Right atrium auricular region (tissue), 2 donors: ENCODE results near the gene PAX7. TPM values are rescaled to one million over a fixed set of nuclear protein-coding genes. Genes with fewer than 3 reads are reported as not detected.

Source experiments
- DNase-seq: peaks from one replicate; pipeline ENCODE4 v3.0.0-alpha.2; 2019; ENCODE audit warnings: low spot score
- H3K27ac ChIP-seq, 2 donors: fragments of 200-600 bp; sonication (generic); 1 replicate in 1 of 2; 2 replicates in 1 of 2; pipeline ENCODE4 v1.5.1; 2016 to 2019
- H3K27me3 ChIP-seq, 2 donors: fragments of 200-600 bp; sonication (generic); one replicate each; pipeline versions ENCODE4 v1.5.1 to v1.6.0; 2017 to 2019
- H3K36me3 ChIP-seq: fragments of 200-600 bp; sonication (generic); one replicate; pipeline ENCODE4 v1.5.1; 2016
- H3K4me1 ChIP-seq, 2 donors: fragments of 200-600 bp; sonication (generic); one replicate each; pipeline versions ENCODE4 v1.5.1 to v1.6.0; 2017 to 2019
- H3K4me3 ChIP-seq, 2 donors: fragments of 200-600 bp; sonication (generic); 1 replicate in 1 of 2; 2 replicates in 1 of 2; pipeline ENCODE4 v1.5.1; 2017 to 2019; ENCODE audit warnings: mild to moderate bottlenecking in 1 of 2, moderate library complexity in 1 of 2
- H3K9me3 ChIP-seq, 2 donors: fragments of 200-600 bp; sonication (generic); one replicate each; pipeline ENCODE4 v1.5.1; 2019
- total RNA-seq, 2 donors: library from RNA; depleted of rRNA; stranded (reverse); fragments of >200 nt; gene quantifications; one replicate each; pipeline ENCODE4 v1.1.0, GENCODE V29; 2016
- TF ChIP-seq, protein P1 (sequence below), 2 donors: fragments of 200-600 bp; sonication (generic); IDR thresholded peaks; one replicate each; pipeline ENCODE4 v1.5.1; 2019; ENCODE audit warnings: antibody characterized with exemption in 2 of 2

The PAX7 gene
- total RNA-seq, 2 donors from 2014 or later: not detected

DNA sequence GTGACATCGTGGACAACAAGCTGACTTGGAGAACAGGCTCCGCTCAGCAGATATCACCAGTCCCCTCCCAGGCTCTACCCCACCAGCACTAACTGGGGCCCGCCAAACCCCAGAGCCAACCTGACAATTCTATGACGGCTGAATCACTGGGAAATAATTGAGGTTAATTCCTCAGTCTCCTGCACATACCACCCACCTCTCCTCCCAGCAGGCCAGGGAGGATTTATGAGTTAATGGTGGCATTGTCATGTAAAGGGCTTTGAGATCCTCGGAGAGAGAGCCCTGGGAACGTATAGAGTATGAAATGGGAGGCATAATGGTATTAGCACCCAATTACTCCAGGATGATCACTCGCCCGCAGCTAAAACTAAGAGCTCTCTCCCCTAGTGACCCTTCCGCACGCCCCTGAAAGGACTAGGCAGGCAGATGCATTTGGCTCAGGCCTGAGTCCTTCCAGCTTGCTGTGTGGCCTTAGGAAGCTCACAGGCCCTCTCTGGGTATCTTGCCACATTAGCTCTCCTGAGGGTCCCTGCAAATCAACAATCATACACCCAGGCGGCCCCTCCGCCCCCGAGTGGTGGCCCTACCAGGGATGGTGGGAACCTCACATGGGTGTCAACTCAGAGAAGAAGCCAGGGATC is 27.3 kb upstream of the PAX7 start:
- H3K27ac ChIP-seq: no peak overlapping the region
- no peaks in the 10 kb centered on the region for H3K27me3 ChIP-seq
- DNase-seq: no peak
- H3K4me1 ChIP-seq: no peaks in the 10 kb centered on the region
- TF ChIP-seq, protein P1, sequence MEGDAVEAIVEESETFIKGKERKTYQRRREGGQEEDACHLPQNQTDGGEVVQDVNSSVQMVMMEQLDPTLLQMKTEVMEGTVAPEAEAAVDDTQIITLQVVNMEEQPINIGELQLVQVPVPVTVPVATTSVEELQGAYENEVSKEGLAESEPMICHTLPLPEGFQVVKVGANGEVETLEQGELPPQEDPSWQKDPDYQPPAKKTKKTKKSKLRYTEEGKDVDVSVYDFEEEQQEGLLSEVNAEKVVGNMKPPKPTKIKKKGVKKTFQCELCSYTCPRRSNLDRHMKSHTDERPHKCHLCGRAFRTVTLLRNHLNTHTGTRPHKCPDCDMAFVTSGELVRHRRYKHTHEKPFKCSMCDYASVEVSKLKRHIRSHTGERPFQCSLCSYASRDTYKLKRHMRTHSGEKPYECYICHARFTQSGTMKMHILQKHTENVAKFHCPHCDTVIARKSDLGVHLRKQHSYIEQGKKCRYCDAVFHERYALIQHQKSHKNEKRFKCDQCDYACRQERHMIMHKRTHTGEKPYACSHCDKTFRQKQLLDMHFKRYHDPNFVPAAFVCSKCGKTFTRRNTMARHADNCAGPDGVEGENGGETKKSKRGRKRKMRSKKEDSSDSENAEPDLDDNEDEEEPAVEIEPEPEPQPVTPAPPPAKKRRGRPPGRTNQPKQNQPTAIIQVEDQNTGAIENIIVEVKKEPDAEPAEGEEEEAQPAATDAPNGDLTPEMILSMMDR (IDR thresholded peaks at IDR 0.05): no peak
- H3K36me3 ChIP-seq: no peaks in the 10 kb centered on the region
- no peaks in the 10 kb centered on the region for H3K9me3 ChIP-seq
- H3K4me3 ChIP-seq: no peak overlapping the region

- H3K4me3 ChIP-seq: no peak overlapping the region
- H3K27ac ChIP-seq: no peak overlapping the region
- H3K4me1 ChIP-seq: no peaks in the 10 kb centered on the region
- H3K36me3 ChIP-seq: no peaks in the 10 kb centered on the region
- no peaks in the 10 kb centered on the region for H3K9me3 ChIP-seq
- TF ChIP-seq, protein P1 (IDR thresholded peaks at IDR 0.05): no peak
- no peaks in the 10 kb centered on the region for H3K27me3 ChIP-seq
- DNase-seq: no peak
Measured at GRCh38 chr1:18606443-18607288, 24.0 kb upstream of the PAX7 start.

DNA sequence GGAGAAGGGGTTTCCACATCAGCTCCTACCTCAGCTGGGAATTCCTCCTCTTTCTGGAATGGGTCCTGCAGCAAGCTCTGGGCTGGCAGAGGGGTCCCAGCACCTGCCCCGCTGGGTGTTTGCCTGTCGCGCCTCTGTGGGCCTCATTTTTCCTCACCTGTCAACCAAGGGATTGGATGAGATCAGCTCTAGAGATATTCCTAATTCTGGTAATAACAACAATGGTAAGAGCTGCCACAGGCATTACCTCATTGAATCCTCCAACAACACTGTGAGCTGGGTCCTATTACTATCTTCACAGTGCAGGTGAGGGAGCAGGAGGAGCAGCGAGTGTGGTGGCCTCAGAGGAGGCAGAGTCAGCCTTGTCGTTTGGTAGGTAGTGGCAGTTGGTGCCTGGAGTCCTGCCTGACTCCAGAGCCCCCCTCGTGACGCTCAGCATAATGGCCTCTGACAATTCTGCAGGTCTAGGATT is 23.3 kb upstream of the PAX7 start:
- TF ChIP-seq, protein P1 (IDR thresholded peaks at IDR 0.05): no peak
- no peak for DNase-seq
- Histone ChIP-seq H3K9me3 (no peaks in the 10 kb centered on the region), H3K27ac (no peak overlapping the region), H3K4me1 (no peaks in the 10 kb centered on the region), H3K27me3 (no peaks in the 10 kb centered on the region), H3K4me3 (no peak overlapping the region), H3K36me3 (no peaks in the 10 kb centered on the region)

DNA sequence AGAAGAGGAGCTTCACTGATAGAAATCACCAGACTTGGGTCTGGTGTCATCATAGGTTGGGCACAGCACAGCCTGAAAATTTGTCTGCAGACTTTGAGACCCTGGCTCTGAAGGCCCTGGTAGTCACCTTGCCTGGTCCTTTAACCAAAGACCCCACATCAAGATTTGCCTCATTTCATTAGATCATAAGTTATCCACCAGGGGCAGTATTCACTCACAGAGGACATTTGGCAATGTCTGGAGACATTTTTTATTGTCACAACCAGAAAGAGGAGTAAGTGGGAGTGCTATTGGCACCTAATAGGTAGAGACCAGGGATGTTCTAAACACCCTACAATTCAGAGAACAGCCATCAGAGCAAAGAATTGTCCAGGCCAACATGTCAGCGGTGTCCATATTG is 22.1 kb upstream of the PAX7 start:
- no peak for DNase-seq
- no peak overlapping the region for H3K4me3 ChIP-seq
- TF ChIP-seq, protein P1 (IDR thresholded peaks at IDR 0.05): no peak
- H3K4me1 ChIP-seq: no peaks in the 10 kb centered on the region
- H3K27ac ChIP-seq: no peak overlapping the region
- no peaks in the 10 kb centered on the region for H3K27me3 ChIP-seq
- peaks cover 0 to 2% of the 10 kb centered on the region in 2 donors for H3K9me3 ChIP-seq
- H3K36me3 ChIP-seq: no peaks in the 10 kb centered on the region

GRCh38 chr1:18611311-18611710 is 19.3 kb upstream of the PAX7 start:
- H3K4me1 ChIP-seq: no peaks in the 10 kb centered on the region
- no peak overlapping the region for H3K27ac ChIP-seq
- TF ChIP-seq, protein P1 (IDR thresholded peaks at IDR 0.05): no peak
- H3K36me3 ChIP-seq: no peaks in the 10 kb centered on the region
- no peak overlapping the region for H3K4me3 ChIP-seq
- peaks cover 0 to 8% of the 10 kb centered on the region in 2 donors for H3K9me3 ChIP-seq
- no peak for DNase-seq
- H3K27me3 ChIP-seq: no peaks in the 10 kb centered on the region
